Activated CD4-positive, alpha-beta T cell treated with anti-CD3 and anti-CD28 coated beads, Interleukin-2, amount 50 U/mL, for 16 hours (primary cell): Measurements from ENCODE around the gene LRRC71.
A peak's percentile ranks its signal among the peaks of the same experiment; 100 is the strongest.
"Not testable (repeated sequence)": the region's sequence is repeated elsewhere in the genome, so short reads cannot be mapped to it uniquely, and the experiment has no call there.

Experiments used
- DNase-seq: peaks from one replicate; pipeline ENCODE4 v3.0.0-alpha.2; 2020

Gene LRRC71

GRCh38 chr1:156908541-156908940 is 11.9 kb upstream of the LRRC71 start:
- DNase-seq: no peak

- DNase-seq: no peak
These were observed 11.5 kb upstream of the LRRC71 start for GRCh38 chr1:156908955-156909354.

- DNase-seq: no peak
These were observed 10.8 kb upstream of the LRRC71 start for GRCh38 chr1:156909671-156910070.

GRCh38 chr1:156910309-156910782 is 10.1 kb upstream of the LRRC71 start:
- peak; percentile 51 for DNase-seq

- DNase-seq: no peak
These were observed 8.7 kb upstream of the LRRC71 start for GRCh38 chr1:156911577-156912298.

- no peak for DNase-seq
These were observed 8.1 kb upstream of the LRRC71 start for GRCh38 chr1:156912310-156912709.

GRCh38 chr1:156912861-156913808 is 7.3 kb upstream of the LRRC71 start:
- DNase-seq: no peak

GRCh38 chr1:156913809-156914387 is 6.5 kb upstream of the LRRC71 start:
- no peak for DNase-seq

- DNase-seq: no peak
These were observed 6.0 kb upstream of the LRRC71 start for GRCh38 chr1:156914440-156914856.

GRCh38 chr1:156921053-156921529 is 659 bp downstream of the LRRC71 start:
- DNase-seq: no peak

- no peak for DNase-seq
These were observed 2.7 kb downstream of the LRRC71 start for GRCh38 chr1:156922986-156923669.

- DNase-seq: no peak
These were observed 3.4 kb downstream of the LRRC71 start for GRCh38 chr1:156923670-156924477.

GRCh38 chr1:156924478-156925153 is 4.2 kb downstream of the LRRC71 start:
- DNase-seq: no peak

GRCh38 chr1:156925154-156926010 is 5.0 kb downstream of the LRRC71 start:
- no peak for DNase-seq

- peak; percentile 17 for DNase-seq
These were observed 5.7 kb downstream of the LRRC71 start for GRCh38 chr1:156926175-156926574.

GRCh38 chr1:156926695-156927094 is 6.3 kb downstream of the LRRC71 start:
- DNase-seq: not testable (repeated sequence)

GRCh38 chr1:156927215-156928042 is 7.0 kb downstream of the LRRC71 start:
- peak; percentile 59 for DNase-seq

- DNase-seq: no peak
These were observed 7.7 kb downstream of the LRRC71 start for GRCh38 chr1:156928043-156928602.
